Suppressor macrophage treated with lipopolysaccharide for 4 hours (primary cell): ENCODE measurements around the gene TBC1D10A.

Experiments
- DNase-seq: peaks from one replicate; pipeline ENCODE4 v3.0.0-alpha.2; 2020

The TBC1D10A gene

GRCh38 chr22:30297991-30298701 is 28.6 kb downstream of the TBC1D10A start:
- DNase-seq: no peak

- DNase-seq: no peak
These were observed 29.3 kb downstream of the TBC1D10A start for GRCh38 chr22:30297276-30297990.

- no peak for DNase-seq
These were observed 29.9 kb downstream of the TBC1D10A start for GRCh38 chr22:30296833-30297232.

- DNase-seq: no peak
These were observed 30.4 kb downstream of the TBC1D10A start for GRCh38 chr22:30296324-30296723.

DNA sequence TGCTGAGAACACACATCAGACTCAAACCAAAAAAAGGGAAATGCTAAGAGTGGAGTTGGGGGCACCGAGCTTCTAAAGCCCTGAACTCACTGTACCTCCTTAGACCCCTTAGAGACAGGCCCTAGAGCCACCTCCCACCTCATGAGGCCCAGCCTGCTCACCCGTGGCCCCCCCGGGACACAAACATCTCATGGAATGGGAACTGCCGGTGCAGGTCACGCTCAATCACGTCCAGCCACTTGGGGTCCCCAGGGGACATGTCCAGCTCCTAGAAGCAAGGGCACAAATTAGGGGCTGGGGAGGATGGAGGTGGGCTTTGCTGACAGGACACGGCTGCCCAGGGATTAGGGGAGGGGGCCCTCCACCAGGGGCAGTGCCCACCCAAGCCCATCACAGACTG is 31.2 kb downstream of the TBC1D10A start:
- no peak for DNase-seq

- no peak for DNase-seq
These were observed 31.9 kb downstream of the TBC1D10A start for GRCh38 chr22:30294830-30295229.

DNA sequence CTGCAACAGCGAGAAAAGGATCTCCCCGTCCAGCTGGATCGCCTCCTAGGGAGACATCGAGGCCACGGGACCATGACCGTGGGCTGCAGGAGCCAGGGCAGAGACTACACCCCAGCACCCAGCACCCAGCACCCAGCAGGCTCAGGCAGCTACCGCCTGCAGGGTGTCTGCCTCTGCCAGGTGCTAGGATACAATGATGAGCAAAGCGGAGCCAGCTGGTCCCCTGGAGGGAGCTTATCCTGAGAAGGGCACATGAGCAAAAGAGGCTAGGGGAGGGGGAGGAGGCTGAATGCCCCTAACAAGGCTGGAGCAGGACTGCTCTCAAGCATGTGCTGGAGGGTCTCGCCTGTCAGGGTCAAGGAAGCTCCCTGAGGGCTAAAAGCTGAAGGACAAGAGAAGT is 32.7 kb downstream of the TBC1D10A start:
- DNase-seq: no peak

- DNase-seq: no peak
These were observed 33.7 kb downstream of the TBC1D10A start for GRCh38 chr22:30293026-30293425.

- DNase-seq: no peak
These were observed 34.4 kb downstream of the TBC1D10A start for GRCh38 chr22:30292069-30292970.

DNA sequence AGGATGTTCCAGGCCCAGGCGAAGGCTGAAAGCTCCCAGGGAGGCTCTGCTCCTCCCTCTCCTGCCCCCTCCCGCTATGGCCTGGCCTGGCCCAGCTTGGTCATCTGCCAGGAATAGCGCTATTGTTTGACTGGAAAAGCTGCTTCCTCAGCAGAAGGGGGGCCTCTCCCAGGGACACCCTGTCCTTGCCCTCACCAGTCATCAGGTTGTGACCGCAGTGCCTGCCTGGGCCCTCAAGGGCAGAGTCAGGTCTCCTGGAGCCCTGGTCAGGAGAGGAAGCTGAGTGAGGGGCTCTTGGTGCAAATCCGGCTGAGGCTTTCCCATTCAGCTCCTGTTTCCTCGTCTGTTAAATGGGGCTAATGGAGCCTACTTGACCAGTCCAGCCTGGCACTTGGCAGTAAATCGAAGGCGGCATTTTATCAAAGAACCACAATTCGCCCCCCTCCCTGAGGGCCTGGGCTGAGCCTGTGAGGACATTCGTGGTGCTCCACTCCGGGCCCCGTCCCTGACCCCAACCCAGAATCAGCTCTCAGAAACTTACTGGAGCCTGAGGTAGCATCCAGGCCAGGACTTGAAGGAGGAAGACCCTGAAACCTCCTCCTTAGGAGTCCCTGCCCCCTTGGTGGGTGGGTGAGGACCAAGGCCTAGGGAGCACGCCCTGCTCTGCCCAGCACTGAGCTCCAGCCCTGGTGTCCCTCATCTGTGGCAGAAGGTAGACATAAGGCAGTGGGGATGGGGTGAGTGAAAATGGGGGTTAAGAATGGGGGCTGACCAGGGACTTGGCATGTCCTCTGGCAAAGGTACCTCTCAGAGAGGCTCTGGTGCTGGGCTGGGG is 35.5 kb downstream of the TBC1D10A start:
- no peak for DNase-seq

DNA sequence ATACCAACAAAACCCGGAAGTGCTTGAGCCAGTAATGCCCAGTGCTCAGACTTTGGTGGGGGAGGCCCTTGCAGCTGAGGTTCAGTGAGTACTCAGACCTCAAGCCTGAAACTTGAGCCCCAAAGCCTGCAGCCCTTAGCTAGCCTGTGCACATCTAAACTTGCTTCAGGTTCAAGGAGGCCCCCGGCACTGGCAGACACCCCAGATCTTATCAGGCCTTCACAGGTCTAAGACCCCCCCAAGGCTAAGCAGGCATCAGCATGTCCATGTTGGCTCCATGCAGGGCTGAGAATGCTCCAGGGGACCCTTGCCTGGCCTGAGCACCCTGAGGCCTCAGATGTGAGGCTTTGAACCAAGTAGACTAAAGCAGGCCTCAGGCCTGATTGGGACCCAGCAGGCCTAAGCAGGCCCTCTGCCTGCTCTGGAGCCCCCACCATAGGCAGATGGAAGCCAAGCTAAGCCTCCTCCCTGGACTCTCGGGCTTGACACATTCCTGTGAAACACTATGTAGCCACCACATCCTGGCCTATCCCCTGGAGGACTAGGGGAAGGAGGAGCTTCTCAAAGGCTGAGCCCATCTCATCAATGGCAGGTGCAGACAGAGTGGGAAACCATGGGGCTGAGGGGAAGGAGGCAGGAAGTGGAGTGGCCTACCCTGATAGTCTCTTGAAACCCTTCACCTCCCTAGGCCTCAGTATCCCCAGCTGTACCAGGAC is 36.2 kb downstream of the TBC1D10A start:
- DNase-seq: no peak

- DNase-seq: no peak
These were observed 36.8 kb downstream of the TBC1D10A start for GRCh38 chr22:30289980-30290313.

DNA sequence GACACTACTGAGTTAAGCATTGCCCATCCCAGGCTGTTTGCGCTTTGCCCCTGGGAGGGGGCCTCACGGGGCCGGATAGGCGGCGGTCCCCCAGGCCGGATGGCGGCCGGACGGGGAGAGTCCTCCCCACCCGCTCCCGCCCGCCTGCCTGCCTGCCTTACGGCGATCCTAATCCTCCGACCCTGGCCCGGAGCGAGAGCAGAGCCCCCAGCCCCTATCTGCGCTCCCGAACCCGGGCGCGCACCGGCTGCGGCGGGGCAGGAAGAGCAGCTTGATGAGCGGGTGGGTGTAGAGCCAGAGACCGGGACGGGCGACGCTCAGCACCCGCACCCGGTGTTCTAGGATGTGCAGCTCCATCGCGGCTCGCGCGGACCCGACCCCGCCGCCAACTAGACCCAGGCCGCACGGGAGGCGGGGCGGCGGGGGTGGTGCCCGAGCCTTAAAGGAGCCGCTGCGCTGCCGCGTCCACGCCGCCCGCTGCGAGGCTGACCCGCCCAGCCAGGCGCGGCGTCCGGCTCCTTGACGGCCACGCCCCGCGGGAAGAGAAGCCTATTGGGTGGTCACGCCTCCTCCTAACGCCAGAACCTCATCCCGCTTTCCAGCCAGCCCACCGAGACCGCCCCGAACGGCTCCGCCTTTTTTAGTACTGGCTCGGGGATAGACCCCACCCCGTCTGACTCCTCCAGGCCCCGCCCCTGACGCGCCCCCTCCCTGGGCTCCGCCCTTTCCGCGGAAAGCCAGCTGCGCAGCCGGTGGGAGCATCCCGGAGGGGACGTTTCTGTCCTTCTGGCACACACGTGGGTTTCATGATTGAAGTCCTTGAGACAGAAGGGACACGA is 37.4 kb downstream of the TBC1D10A start, which contains the start of gene CASTOR1:
Gene CASTOR1, minus strand, starts transcription at position 365 of the 839 bp plus-strand sequence. Its CDS starts 8 bp downstream, at position 357.
- peak; percentile 97 for DNase-seq

DNA sequence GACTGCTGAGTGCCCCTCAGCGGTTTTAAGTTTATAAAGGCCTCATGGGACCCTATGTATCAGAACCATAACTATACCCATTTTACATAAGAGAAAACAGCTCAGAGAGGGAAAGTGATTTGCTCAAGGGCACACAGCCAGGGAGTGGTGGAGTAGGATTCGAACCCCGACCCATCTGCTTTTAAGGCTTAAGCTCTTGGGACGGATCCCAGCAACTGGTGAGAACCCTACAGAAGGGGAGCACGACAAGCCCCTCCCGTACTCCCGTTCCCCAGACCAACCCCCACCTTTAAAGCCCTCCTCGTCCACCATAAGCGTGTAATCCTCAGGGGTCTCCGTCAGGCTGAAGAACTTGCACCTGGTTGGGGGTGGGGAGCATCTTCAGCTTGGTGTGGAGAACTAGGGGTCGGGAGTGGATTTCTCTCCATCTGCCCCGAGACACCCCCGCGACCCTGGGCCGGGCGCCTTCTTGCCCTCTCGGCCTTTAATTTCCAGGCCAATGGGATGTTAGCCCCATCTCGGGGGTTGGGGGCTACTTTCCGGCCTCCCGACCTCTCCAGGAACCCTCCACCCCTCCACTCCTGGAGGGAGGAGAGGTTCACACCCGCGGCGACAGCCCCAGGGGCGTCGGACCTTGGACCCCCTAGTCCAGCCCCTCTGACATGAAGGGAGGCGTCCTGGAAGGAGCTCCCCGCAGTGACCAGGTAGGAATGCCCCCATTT is 38.2 kb downstream of the TBC1D10A start:
- DNase-seq: no peak

- peak; percentile 88 for DNase-seq
These were observed 38.9 kb downstream of the TBC1D10A start for GRCh38 chr22:30287648-30288418.

DNA sequence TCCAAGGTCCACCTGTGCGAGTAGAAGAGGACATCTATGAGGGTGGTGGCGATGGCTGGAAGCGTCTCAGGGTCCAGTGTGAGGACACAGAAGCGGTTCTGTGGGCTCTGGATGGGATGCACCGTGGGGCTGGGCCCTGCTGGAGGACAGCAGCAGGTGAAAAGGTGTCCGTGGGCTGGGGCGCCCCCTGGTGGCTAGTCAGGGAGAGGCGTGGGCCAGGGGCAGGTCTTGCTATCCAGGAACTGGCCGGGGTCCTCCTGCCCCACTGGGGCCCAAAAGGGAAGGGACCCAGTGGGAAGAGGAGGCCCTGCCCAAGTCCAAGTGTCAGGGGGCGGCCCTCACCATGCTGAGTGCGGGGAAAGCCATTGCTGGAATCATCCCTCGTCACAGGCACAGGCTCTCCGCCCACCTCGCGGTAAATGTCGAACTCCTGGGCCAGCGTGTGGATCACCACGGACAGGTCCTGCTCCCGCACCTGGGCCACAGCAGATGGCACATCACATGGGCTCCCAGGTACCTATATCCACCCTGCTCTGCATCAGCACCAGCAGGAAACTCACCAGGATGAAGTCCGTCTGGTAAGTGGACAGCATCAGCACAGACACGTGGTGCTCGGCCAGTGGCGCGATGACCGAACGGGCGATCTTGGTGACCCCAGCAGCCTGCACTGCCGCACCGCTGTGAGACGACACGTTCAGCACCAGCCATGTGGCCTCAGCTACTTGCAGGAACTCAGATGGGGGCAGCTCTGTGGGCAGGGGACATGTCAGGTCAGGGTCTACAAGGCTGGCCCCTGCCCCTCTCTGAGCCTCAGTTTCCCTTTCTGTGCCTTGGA is 39.7 kb downstream of the TBC1D10A start:
- peak; percentile 72 for DNase-seq

- no peak for DNase-seq
These were observed 40.4 kb downstream of the TBC1D10A start for GRCh38 chr22:30286331-30286730.

GRCh38 chr22:30285846-30286200 is 40.9 kb downstream of the TBC1D10A start:
- no peak for DNase-seq
